K562 (cell line): ENCODE data around the gene FGG. TPM values are rescaled to one million over a fixed set of nuclear protein-coding genes. Genes with fewer than 3 reads are reported as not detected.
A peak's percentile ranks its signal among the peaks of the same experiment; 100 is the strongest.

Experiments
- ADNP ChIP-seq: fragments of 200-800 bp; sonication (Bioruptor generic); IDR thresholded peaks from 2 replicates; pipeline ENCODE4 v1.6.1; 2016; ENCODE audit warnings: missing genetic modification characterization, missing compliant biosample characterization
- ARID3A ChIP-seq: IDR thresholded peaks from 2 replicates; pipeline ENCODE4 v1.6.1; 2012; ENCODE audit warnings: low read depth, low read length, improper control_type of control experiment, borderline replicate concordance
- ARNT ChIP-seq, 2 experiments: fragments of 450-650 bp; IDR thresholded peaks; 2 replicates each; pipeline ENCODE4 v1.6.1; 2016; ENCODE audit warnings: mild to moderate bottlenecking in 1 of 2
- BRD4 ChIP-seq: fragments of 200-600 bp; sonication (generic); IDR thresholded peaks from 2 replicates; pipeline ENCODE4 v1.6.1; 2017; ENCODE audit warnings: inconsistent platforms
- COPS2 ChIP-seq: fragments of 450-650 bp; conservative IDR thresholded peaks from 2 replicates; pipeline ENCODE4 v1.6.1; 2016; ENCODE audit warnings: mild to moderate bottlenecking, moderate library complexity
- EGR1 ChIP-seq: fragments of 450-650 bp; conservative IDR thresholded peaks from 2 replicates; pipeline ENCODE4 v1.6.1; 2017; ENCODE audit warnings: mild to moderate bottlenecking
- GTF2B ChIP-seq: IDR thresholded peaks from 2 replicates; pipeline ENCODE4 v1.6.1; 2011; ENCODE audit not compliant: insufficient read length; ENCODE audit errors: extremely low read depth
- HNRNPL ChIP-seq: fragments of 200-400 bp; formaldehyde crosslinking; IDR thresholded peaks from 2 replicates; pipeline ENCODE4 v1.6.1; 2017; ENCODE audit warnings: low read depth, mild to moderate bottlenecking, low read length
- KDM1A ChIP-seq, 2 experiments: fragments of 450-650 bp; IDR thresholded peaks; 2 replicates each; pipeline ENCODE4 v1.6.1; 2016; ENCODE audit warnings: mild to moderate bottlenecking in 2 of 2
- KLF16 ChIP-seq: IDR thresholded peaks from 2 replicates; pipeline ENCODE4 v1.6.1; 2016; ENCODE audit warnings: antibody characterized with exemption
- MIER1 ChIP-seq: fragments of 450-650 bp; IDR thresholded peaks from 2 replicates; pipeline ENCODE4 v1.6.1; 2016; ENCODE audit warnings: antibody characterized with exemption, mild to moderate bottlenecking, low read depth
- MLX ChIP-seq, 2 experiments: fragments of 450-650 bp in 1 of 2; sonication (generic) in 1 of 2; formaldehyde crosslinking; conservative IDR thresholded peaks; 2 replicates each; pipeline versions ENCODE4 v1.4.0 to v1.8.1; 2020 to 2022; ENCODE audit warnings: mild to moderate bottlenecking in 1 of 2, missing genetic modification reagents in 1 of 2
- SREBF1 ChIP-seq: fragments of 150-350 bp; IDR thresholded peaks from 2 replicates; pipeline ENCODE4 v1.6.1; 2014; ENCODE audit warnings: antibody characterized with exemption, low read depth, low read length, borderline replicate concordance
- TCFL5 ChIP-seq: fragments of 250-450 bp; sonication (Bioruptor Pico); conservative IDR thresholded peaks from 2 replicates; pipeline ENCODE4 v1.6.1; 2021; ENCODE audit warnings: mild to moderate bottlenecking, moderate library complexity, matching md5 sums
- TFAP4 ChIP-seq: sonication (generic); formaldehyde crosslinking; IDR thresholded peaks from 2 replicates; pipeline ENCODE4 v1.8.0; 2022; ENCODE audit warnings: missing genetic modification reagents, mild to moderate bottlenecking, moderate library complexity, borderline replicate concordance
- THAP12 ChIP-seq: fragments of 250-450 bp; sonication (Bioruptor Pico); IDR thresholded peaks from 2 replicates; pipeline ENCODE4 v1.9.0; 2021; ENCODE audit warnings: mild to moderate bottlenecking, inconsistent platforms
- WHSC1 ChIP-seq: IDR thresholded peaks from one replicate; pipeline ENCODE4 v1.6.1; 2012; ENCODE audit warnings: low read length, control low read depth, inconsistent platforms
- ZBTB26 ChIP-seq: fragments of 450-650 bp; formaldehyde crosslinking; IDR thresholded peaks from 2 replicates; pipeline ENCODE4 v1.4.0; 2022; ENCODE audit warnings: missing genetic modification characterization
- ZC3H4 ChIP-seq: sonication (generic); formaldehyde crosslinking; IDR thresholded peaks from 2 replicates; pipeline ENCODE4 v1.9.0; 2021; ENCODE audit warnings: missing genetic modification reagents, borderline replicate concordance
- ZNF143 ChIP-seq: sonication (generic); formaldehyde crosslinking; IDR thresholded peaks from 2 replicates; pipeline ENCODE4 v1.9.0; 2022; ENCODE audit warnings: mild to moderate bottlenecking, missing genetic modification reagents
- ZNF174 ChIP-seq: fragments of 250-450 bp; sonication (Bioruptor Pico); IDR thresholded peaks from 2 replicates; pipeline ENCODE4 v1.4.0; 2020; ENCODE audit warnings: mild to moderate bottlenecking
- ZNF282 ChIP-seq: sonication (generic); formaldehyde crosslinking; IDR thresholded peaks from 2 replicates; pipeline ENCODE4 v1.8.1; 2023; ENCODE audit warnings: missing genetic modification reagents
- ZNF766 ChIP-seq: fragments of 200-800 bp; sonication (Bioruptor generic); conservative IDR thresholded peaks from 2 replicates; pipeline ENCODE4 v1.6.1; 2016; ENCODE audit warnings: missing genetic modification characterization, missing compliant biosample characterization
- polyA plus RNA-seq, 8 experiments: library from polyadenylated mRNA; depleted of rRNA in 4 of 8; stranded (reverse) in 5 of 8; unstranded in 3 of 8; fragments of >200 nt; fragmentation: Nextera tagmentation in 2 of 8; fragmentation: Illumina TruSeq in 1 of 8; extraction: Ambion mirVana in 2 of 8; extraction: Trizol in 1 of 8; gene quantifications; 2 replicates each; pipeline versions ENCODE4 v1.2.1 to v1.2.3, GENCODE V29; 2011 to 2014; ENCODE audit warnings: inconsistent platforms in 1 of 8, missing spikeins in 1 of 8
- total RNA-seq, 7 experiments: library from RNA; depleted of rRNA in 6 of 7; stranded (reverse); fragments of >200 nt in 6 of 7; fragmentation: Illumina TruSeq in 2 of 7; extraction: Trizol in 2 of 7; gene quantifications; 2 replicates each; pipeline versions ENCODE4 v1.2.1 to v1.2.3, GENCODE V29; 2011 to 2021; ENCODE audit warnings: low replicate concordance in 1 of 7

Gene FGG
- total and polyA plus RNA-seq, 9 of the 15 experiments (the other 6 are each of a cell fraction or from before 2014, with no cell fraction given): 0.08 to 2.2 (median 0.33) TPM; not detected in 2

GRCh38 chr4:154640999-154641398, 28.5 kb upstream of the FGG start (continued):
- TF ChIP-seq ARID3A: no peak
- no peak for TF ChIP-seq SREBF1
- TF ChIP-seq MIER1: no peak
- peak; percentile 68; the same call in 1 of the 2 replicates for TF ChIP-seq KLF16
- no peak for TF ChIP-seq ZBTB26 (CRISPR knock-in tag)
- no peak for TF ChIP-seq ZC3H4 (CRISPR knock-in tag)
- TF ChIP-seq ZNF282 (CRISPR knock-in tag): no peak
- TF ChIP-seq WHSC1: no peak
- TF ChIP-seq MLX (CRISPR knock-in tag; conservative IDR thresholded peaks at IDR 0.05): no peak
- TF ChIP-seq COPS2: no peak
- TF ChIP-seq EGR1: no peak
- TF ChIP-seq TCFL5 (CRISPR knock-in tag): no peak
- TF ChIP-seq GTF2B: no peak
- no peak for TF ChIP-seq ZNF143 (CRISPR knock-in tag)
- no peak for TF ChIP-seq TFAP4 (CRISPR knock-in tag)
- no peak for TF ChIP-seq THAP12
- TF ChIP-seq ZNF766: 0 out of 2 replicates have a peak, but pooled peaks have one; percentile 54
- no peak for TF ChIP-seq BRD4
- peak in 1 of 2 experiments; percentile 54; a peak in 2 of 4 replicates for TF ChIP-seq KDM1A (IDR thresholded peaks at IDR 0.05)
- no peak for TF ChIP-seq HNRNPL
- no peak for TF ChIP-seq ZNF174 (CRISPR knock-in tag)
- no peak for TF ChIP-seq ARNT (IDR thresholded peaks at IDR 0.05)
- 0 out of 2 replicates have a peak, but pooled peaks have one; percentile 19 for TF ChIP-seq ADNP (tag)
